Measurements from ENCODE around the gene CDCA4. TPM values are rescaled to one million over a fixed set of nuclear protein-coding genes. Genes with fewer than 3 reads are reported as not detected.

CDCA4 gene
- polyA plus RNA-seq, 1 of the 3 experiments (the other 2 are of a cell fraction): 26.8 TPM

DNA sequence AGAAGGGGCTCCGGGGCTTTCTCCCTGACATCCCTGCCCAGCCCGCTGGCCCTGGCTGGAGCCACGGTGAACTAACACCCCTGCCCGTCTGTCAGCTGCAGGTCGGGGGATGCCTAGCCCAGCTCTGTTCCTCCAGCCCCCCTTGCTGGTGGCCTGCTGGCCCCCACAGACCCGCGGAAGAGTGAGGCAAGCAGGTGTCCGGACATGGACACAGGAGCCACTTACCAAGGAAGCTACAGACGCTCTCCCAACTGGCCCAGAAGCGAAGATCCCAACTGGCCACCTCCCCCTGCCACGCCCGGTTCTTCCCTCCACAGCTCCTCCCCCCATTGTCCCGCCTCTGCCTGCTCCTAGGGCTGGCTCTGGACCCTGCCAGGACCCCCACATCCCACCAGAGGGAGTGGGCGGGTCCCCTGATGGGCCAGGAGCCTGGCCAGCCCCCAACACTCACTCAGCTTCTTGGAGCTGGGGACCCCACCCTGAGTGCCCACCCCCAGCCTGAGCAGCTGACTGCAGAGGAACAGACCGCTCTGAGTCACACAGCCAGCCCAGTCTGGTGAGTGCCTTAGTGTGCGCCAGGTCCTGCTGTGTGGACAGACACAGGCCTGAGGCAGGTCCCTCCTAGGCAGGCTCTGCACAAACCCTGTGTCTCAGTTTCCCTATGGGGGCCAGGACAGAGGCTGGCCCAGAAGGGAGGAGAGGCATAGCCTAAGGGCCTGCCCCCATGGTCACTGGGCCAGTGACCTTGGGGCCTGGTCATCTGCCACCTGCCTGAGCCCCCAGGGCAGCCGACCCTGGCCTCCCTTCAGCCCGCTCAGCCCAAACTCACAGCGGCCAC lies 50.4 kb downstream of the CDCA4 start:
- peak overlapping the region; percentile 90 for H3K4me2 ChIP-seq
- peaks cover 37 to 55% of the 10 kb centered on the region in 2 experiments; a peak in 3 of 4 replicates for H3K4me1 ChIP-seq (ENCODE audit: control insufficient read depth in 1 of 2, insufficient read depth in 2 of 2, low read depth in 1 of 2, low read length in 1 of 2)
- peak overlapping the region; percentile 67 for H3K9ac ChIP-seq
- no peaks in the 10 kb centered on the region for H3K36me3 ChIP-seq (replicated peaks in 1 of 2; ENCODE audit: control insufficient read depth in 1 of 2, insufficient read depth in 2 of 2, low read length in 1 of 2)
- TF ChIP-seq, protein P1, sequence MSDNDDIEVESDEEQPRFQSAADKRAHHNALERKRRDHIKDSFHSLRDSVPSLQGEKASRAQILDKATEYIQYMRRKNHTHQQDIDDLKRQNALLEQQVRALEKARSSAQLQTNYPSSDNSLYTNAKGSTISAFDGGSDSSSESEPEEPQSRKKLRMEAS (IDR thresholded peaks at IDR 0.05; ENCODE audit: low read depth): peak; percentile 67; the same call in 1 of the 2 replicates
- TF ChIP-seq FOSL2 (IDR thresholded peaks at IDR 0.05; ENCODE audit: borderline replicate concordance, low read depth) (peak; percentile 62; the same call in 1 of the 2 replicates), ELF1 (IDR thresholded peaks at IDR 0.05) (no peak), POLR2AphosphoS5 (IDR thresholded peaks at IDR 0.05; ENCODE audit: low read depth, low read length) (0 out of 2 replicates have a peak, but pooled peaks have one; percentile 41), JUND (IDR thresholded peaks at IDR 0.05) (peak; percentile 41; the same call in 1 of the 2 replicates), TEAD4 (IDR thresholded peaks at IDR 0.05; ENCODE audit: borderline replicate concordance, insufficient read depth) (no peak), TCF12 (IDR thresholded peaks at IDR 0.05) (peak; percentile 64), NFIC (IDR thresholded peaks at IDR 0.05; ENCODE audit: borderline replicate concordance) (no peak), GATA2 (CRISPR knock-in tag; IDR thresholded peaks at IDR 0.05) (no peak), RCOR1 (IDR thresholded peaks at IDR 0.05; ENCODE audit: low read length) (no peak)
- TF ChIP-seq, protein P2, sequence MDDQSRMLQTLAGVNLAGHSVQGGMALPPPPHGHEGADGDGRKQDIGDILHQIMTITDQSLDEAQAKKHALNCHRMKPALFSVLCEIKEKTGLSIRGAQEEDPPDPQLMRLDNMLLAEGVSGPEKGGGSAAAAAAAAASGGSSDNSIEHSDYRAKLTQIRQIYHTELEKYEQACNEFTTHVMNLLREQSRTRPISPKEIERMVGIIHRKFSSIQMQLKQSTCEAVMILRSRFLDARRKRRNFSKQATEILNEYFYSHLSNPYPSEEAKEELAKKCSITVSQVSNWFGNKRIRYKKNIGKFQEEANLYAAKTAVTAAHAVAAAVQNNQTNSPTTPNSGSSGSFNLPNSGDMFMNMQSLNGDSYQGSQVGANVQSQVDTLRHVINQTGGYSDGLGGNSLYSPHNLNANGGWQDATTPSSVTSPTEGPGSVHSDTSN (IDR thresholded peaks at IDR 0.05): peak; percentile 25; the same call in 1 of the 2 replicates
- no peaks in the 10 kb centered on the region for H3K9me2 ChIP-seq
- WGBS (ENCODE audit: low lambda C conversion rate): 70% methylated on average over 10 of the region's 19 CpGs
- peak overlapping the region; percentile 49; the same call in 1 of the 2 replicates for H2AFZ ChIP-seq (ENCODE audit: low read depth)
- peak overlapping the region; percentile 29 to 51; a peak in 3 of 4 replicates for H3K4me3 ChIP-seq (ENCODE audit: low read depth in 2 of 2, low read length in 1 of 2)
- POLR2A ChIA-PET: no interaction called here
- peaks cover 20% of the 10 kb centered on the region for H3F3A ChIP-seq (replicated peaks; ENCODE audit: insufficient read depth)
- peaks cover 73% of the 10 kb centered on the region; the same call in 1 of the 2 replicates for H3K79me2 ChIP-seq (ENCODE audit: insufficient read depth)
- DNase-seq: no peak
- H3K27ac ChIP-seq (ENCODE audit: low read depth in 2 of 2, low read length in 1 of 2): peak overlapping the region; percentile 23 to 93; a peak in 3 of 4 replicates
- no peaks in the 10 kb centered on the region for H3K27me3 ChIP-seq (ENCODE audit: insufficient read depth)
- no peaks in the 10 kb centered on the region for H4K20me1 ChIP-seq (ENCODE audit: insufficient read depth)
- H3K9me3 ChIP-seq: no peaks in the 10 kb centered on the region
- CTCF ChIA-PET: interaction anchor here (0.7 to 11.2 kb wide), 8 partner anchors 36 to 237 kb away, joined by 3 to 284 read pairs (median 5); partner anchors contain the start of gene CDCA4

DNA sequence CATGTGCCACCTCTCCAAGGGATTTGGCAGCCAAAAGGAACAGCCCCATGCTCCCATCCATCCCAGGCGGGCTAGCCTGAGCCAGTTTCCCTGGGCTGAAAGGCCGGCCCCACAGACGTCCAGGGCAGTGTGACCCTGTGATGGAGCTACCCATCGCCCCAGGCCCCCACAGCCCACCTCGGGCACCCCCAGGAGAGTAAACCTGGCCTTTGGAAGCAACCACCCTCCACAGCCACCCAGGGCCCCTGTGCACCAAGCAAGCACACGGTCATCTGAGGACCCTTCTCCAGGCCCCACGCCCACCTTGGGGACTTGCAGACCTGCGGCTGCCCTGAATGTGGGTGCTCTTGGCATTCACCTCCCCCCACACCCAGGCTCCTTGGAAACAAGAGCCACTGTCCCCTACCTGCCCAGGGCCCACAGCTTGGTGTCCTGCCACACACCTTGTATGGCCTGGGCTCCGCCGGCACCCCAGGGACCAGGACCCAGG lies 51.1 kb downstream of the CDCA4 start:
- Histone ChIP-seq H3F3A (replicated peaks; ENCODE audit: insufficient read depth) (peaks cover 15% of the 10 kb centered on the region), H3K4me3 (ENCODE audit: low read depth in 2 of 2, low read length in 1 of 2) (peak overlapping the region; percentile 29 to 51; a peak in 3 of 4 replicates), H3K27ac (ENCODE audit: low read depth in 2 of 2, low read length in 1 of 2) (peak overlapping the region in 1 of 2 experiments; percentile 93; a peak in 2 of 4 replicates), H3K4me1 (ENCODE audit: control insufficient read depth in 1 of 2, insufficient read depth in 2 of 2, low read depth in 1 of 2, low read length in 1 of 2) (peaks cover 36 to 51% of the 10 kb centered on the region in 2 experiments; a peak in 3 of 4 replicates), H3K27me3 (ENCODE audit: insufficient read depth) (no peaks in the 10 kb centered on the region), H3K9me3 (no peaks in the 10 kb centered on the region), H3K79me2 (ENCODE audit: insufficient read depth) (peaks cover 74% of the 10 kb centered on the region; the same call in 1 of the 2 replicates), H3K4me2 (peak overlapping the region; percentile 90), H3K9ac (peak overlapping the region; percentile 67), H3K9me2 (no peaks in the 10 kb centered on the region), H2AFZ (ENCODE audit: low read depth) (peak overlapping the region; percentile 49; the same call in 1 of the 2 replicates), H3K36me3 (replicated peaks in 1 of 2; ENCODE audit: control insufficient read depth in 1 of 2, insufficient read depth in 2 of 2, low read length in 1 of 2) (no peaks in the 10 kb centered on the region), H4K20me1 (ENCODE audit: insufficient read depth) (no peaks in the 10 kb centered on the region)
- WGBS (ENCODE audit: low lambda C conversion rate): 90% methylated on average over 6 of the region's 10 CpGs
- CTCF ChIA-PET: interaction anchor here (0.7 to 11.2 kb wide), 8 partner anchors 35 to 236 kb away, joined by 3 to 284 read pairs (median 5); partner anchors contain the start of gene CDCA4
- DNase-seq: no peak
- POLR2A ChIA-PET: no interaction called here
- TF ChIP-seq CHD2 (IDR thresholded peaks at IDR 0.05; ENCODE audit: low read length, partially characterized antibody) (no peak), FOXM1 (IDR thresholded peaks at IDR 0.05; ENCODE audit: low read depth) (no peak), EZH2phosphoT487 (IDR thresholded peaks at IDR 0.05; ENCODE audit: borderline replicate concordance, low read depth) (no peak), MXI1 (IDR thresholded peaks at IDR 0.05; ENCODE audit: low read depth, low read length) (no peak)
- TF ChIP-seq, protein P3, sequence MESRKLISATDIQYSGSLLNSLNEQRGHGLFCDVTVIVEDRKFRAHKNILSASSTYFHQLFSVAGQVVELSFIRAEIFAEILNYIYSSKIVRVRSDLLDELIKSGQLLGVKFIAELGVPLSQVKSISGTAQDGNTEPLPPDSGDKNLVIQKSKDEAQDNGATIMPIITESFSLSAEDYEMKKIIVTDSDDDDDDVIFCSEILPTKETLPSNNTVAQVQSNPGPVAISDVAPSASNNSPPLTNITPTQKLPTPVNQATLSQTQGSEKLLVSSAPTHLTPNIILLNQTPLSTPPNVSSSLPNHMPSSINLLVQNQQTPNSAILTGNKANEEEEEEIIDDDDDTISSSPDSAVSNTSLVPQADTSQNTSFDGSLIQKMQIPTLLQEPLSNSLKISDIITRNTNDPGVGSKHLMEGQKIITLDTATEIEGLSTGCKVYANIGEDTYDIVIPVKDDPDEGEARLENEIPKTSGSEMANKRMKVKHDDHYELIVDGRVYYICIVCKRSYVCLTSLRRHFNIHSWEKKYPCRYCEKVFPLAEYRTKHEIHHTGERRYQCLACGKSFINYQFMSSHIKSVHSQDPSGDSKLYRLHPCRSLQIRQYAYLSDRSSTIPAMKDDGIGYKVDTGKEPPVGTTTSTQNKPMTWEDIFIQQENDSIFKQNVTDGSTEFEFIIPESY (IDR thresholded peaks at IDR 0.05; ENCODE audit: borderline replicate concordance, low read depth): no peak
- TF ChIP-seq, protein P4, sequence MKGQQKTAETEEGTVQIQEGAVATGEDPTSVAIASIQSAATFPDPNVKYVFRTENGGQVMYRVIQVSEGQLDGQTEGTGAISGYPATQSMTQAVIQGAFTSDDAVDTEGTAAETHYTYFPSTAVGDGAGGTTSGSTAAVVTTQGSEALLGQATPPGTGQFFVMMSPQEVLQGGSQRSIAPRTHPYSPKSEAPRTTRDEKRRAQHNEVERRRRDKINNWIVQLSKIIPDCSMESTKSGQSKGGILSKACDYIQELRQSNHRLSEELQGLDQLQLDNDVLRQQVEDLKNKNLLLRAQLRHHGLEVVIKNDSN (IDR thresholded peaks at IDR 0.05; ENCODE audit: borderline replicate concordance, low read depth): no peak
- TF ChIP-seq, protein P5, sequence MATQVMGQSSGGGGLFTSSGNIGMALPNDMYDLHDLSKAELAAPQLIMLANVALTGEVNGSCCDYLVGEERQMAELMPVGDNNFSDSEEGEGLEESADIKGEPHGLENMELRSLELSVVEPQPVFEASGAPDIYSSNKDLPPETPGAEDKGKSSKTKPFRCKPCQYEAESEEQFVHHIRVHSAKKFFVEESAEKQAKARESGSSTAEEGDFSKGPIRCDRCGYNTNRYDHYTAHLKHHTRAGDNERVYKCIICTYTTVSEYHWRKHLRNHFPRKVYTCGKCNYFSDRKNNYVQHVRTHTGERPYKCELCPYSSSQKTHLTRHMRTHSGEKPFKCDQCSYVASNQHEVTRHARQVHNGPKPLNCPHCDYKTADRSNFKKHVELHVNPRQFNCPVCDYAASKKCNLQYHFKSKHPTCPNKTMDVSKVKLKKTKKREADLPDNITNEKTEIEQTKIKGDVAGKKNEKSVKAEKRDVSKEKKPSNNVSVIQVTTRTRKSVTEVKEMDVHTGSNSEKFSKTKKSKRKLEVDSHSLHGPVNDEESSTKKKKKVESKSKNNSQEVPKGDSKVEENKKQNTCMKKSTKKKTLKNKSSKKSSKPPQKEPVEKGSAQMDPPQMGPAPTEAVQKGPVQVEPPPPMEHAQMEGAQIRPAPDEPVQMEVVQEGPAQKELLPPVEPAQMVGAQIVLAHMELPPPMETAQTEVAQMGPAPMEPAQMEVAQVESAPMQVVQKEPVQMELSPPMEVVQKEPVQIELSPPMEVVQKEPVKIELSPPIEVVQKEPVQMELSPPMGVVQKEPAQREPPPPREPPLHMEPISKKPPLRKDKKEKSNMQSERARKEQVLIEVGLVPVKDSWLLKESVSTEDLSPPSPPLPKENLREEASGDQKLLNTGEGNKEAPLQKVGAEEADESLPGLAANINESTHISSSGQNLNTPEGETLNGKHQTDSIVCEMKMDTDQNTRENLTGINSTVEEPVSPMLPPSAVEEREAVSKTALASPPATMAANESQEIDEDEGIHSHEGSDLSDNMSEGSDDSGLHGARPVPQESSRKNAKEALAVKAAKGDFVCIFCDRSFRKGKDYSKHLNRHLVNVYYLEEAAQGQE (IDR thresholded peaks at IDR 0.05; ENCODE audit: low read depth, low read length): no peak
